Ovary (tissue), 3 donors: ENCODE results near the gene LHX2.

ENCODE experiments used
- CTCF ChIP-seq, 3 donors: fragments of 450-650 bp in 2 of 3; fragments of 200-600 bp in 1 of 3; IDR thresholded peaks; one replicate each; pipeline versions ENCODE4 v1.5.1 to v1.8.0; 2016 to 2022; ENCODE audit warnings: antibody characterized with exemption in 3 of 3, mild to moderate bottlenecking in 1 of 3
- EP300 ChIP-seq: sonication (generic); formaldehyde crosslinking; IDR thresholded peaks from one replicate; pipeline ENCODE4 v1.6.1; 2017; ENCODE audit warnings: antibody characterized with exemption
- POLR2A ChIP-seq: fragments of 450-650 bp; IDR thresholded peaks from one replicate; pipeline ENCODE4 v1.6.1; 2017; ENCODE audit warnings: antibody characterized with exemption, mild to moderate bottlenecking, moderate library complexity
- donor health status: DM: no; HTN: no; CAD: no.

- TF ChIP-seq CTCF (IDR thresholded peaks at IDR 0.05) (no peak), EP300 (no peak), POLR2A (no peak)
These were observed 10.1 kb upstream of the LHX2 start for GRCh38 chr9:124001458-124001799.
